GM23338 (cell line): ENCODE data around the gene ARAP1.

Source experiments
- CREB1 ChIP-seq: fragments of 250-450 bp; sonication (Bioruptor Pico); IDR thresholded peaks from 2 replicates; pipeline ENCODE4 v1.5.0; 2020; ENCODE audit warnings: low read depth, mild to moderate bottlenecking, moderate library complexity
- CTCF ChIP-seq, 2 experiments: fragments of 200-600 bp in 1 of 2; sonication (generic) in 1 of 2; conservative IDR thresholded peaks; 2 replicates each; pipeline versions ENCODE4 v1.5.1 to v1.6.1; 2016 to 2017; ENCODE audit warnings: antibody characterized with exemption in 2 of 2, low read depth in 2 of 2, mild to moderate bottlenecking in 2 of 2, moderate library complexity in 1 of 2
- ETS1 ChIP-seq: IDR thresholded peaks from 2 replicates; pipeline ENCODE4 v1.6.1; 2016; ENCODE audit warnings: antibody characterized with exemption
- EZH2 ChIP-seq: fragments of 200-600 bp; sonication (generic); IDR thresholded peaks from one replicate; pipeline ENCODE4 v1.8.0; 2017; ENCODE audit warnings: antibody characterized with exemption, mild to moderate bottlenecking, low read depth; ENCODE audit not compliant: unreplicated experiment
- EZH2phosphoT487 ChIP-seq: fragments of 200-600 bp; sonication (generic); IDR thresholded peaks from one replicate; pipeline ENCODE4 v1.8.1; 2018; ENCODE audit warnings: antibody characterized with exemption; ENCODE audit not compliant: unreplicated experiment
- JUNB ChIP-seq: IDR thresholded peaks from one replicate; pipeline ENCODE4 v1.6.1; 2016; ENCODE audit warnings: antibody characterized with exemption; ENCODE audit not compliant: unreplicated experiment
- NANOG ChIP-seq: IDR thresholded peaks from 2 replicates; pipeline ENCODE4 v1.6.1; 2016; ENCODE audit warnings: antibody characterized with exemption, borderline replicate concordance
- POLR2AphosphoS5 ChIP-seq: IDR thresholded peaks from 2 replicates; pipeline ENCODE4 v1.6.1; 2016; ENCODE audit warnings: antibody characterized with exemption, low read depth
- STAT1 ChIP-seq: IDR thresholded peaks from one replicate; pipeline ENCODE4 v1.6.1; 2016; ENCODE audit warnings: antibody characterized with exemption; ENCODE audit not compliant: unreplicated experiment
- ZNF114 ChIP-seq: fragments of 250-450 bp; sonication (Bioruptor Pico); IDR thresholded peaks from 2 replicates; pipeline ENCODE4 v1.5.0; 2020; ENCODE audit warnings: mild to moderate bottlenecking, moderate library complexity
- ZNF331 ChIP-seq: fragments of 250-450 bp; sonication (Bioruptor Pico); IDR thresholded peaks from 2 replicates; pipeline ENCODE4 v1.5.0; 2020; ENCODE audit warnings: low read depth, mild to moderate bottlenecking, moderate library complexity
- ZNF462 ChIP-seq: fragments of 250-450 bp; sonication (Bioruptor Pico); IDR thresholded peaks from 2 replicates; pipeline ENCODE4 v1.5.0; 2020; ENCODE audit warnings: mild to moderate bottlenecking, moderate library complexity
- TF ChIP-seq, protein P1 (sequence below): IDR thresholded peaks from one replicate; pipeline ENCODE4 v1.6.1; 2018; ENCODE audit warnings: antibody characterized with exemption; ENCODE audit not compliant: unreplicated experiment

- no peak for TF ChIP-seq POLR2AphosphoS5
- TF ChIP-seq CTCF (conservative IDR thresholded peaks at IDR 0.05; ENCODE audit: low read depth in 2 of 2) = no peak
- TF ChIP-seq EZH2 = no peak
- TF ChIP-seq EZH2phosphoT487 = no peak
- no peak for TF ChIP-seq ZNF114 (CRISPR knock-in tag)
- TF ChIP-seq, protein P1, sequence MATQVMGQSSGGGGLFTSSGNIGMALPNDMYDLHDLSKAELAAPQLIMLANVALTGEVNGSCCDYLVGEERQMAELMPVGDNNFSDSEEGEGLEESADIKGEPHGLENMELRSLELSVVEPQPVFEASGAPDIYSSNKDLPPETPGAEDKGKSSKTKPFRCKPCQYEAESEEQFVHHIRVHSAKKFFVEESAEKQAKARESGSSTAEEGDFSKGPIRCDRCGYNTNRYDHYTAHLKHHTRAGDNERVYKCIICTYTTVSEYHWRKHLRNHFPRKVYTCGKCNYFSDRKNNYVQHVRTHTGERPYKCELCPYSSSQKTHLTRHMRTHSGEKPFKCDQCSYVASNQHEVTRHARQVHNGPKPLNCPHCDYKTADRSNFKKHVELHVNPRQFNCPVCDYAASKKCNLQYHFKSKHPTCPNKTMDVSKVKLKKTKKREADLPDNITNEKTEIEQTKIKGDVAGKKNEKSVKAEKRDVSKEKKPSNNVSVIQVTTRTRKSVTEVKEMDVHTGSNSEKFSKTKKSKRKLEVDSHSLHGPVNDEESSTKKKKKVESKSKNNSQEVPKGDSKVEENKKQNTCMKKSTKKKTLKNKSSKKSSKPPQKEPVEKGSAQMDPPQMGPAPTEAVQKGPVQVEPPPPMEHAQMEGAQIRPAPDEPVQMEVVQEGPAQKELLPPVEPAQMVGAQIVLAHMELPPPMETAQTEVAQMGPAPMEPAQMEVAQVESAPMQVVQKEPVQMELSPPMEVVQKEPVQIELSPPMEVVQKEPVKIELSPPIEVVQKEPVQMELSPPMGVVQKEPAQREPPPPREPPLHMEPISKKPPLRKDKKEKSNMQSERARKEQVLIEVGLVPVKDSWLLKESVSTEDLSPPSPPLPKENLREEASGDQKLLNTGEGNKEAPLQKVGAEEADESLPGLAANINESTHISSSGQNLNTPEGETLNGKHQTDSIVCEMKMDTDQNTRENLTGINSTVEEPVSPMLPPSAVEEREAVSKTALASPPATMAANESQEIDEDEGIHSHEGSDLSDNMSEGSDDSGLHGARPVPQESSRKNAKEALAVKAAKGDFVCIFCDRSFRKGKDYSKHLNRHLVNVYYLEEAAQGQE = no peak
- no peak for TF ChIP-seq NANOG
- no peak for TF ChIP-seq CREB1
- TF ChIP-seq JUNB = no peak
- no peak for TF ChIP-seq ZNF462 (CRISPR knock-in tag)
- no peak for TF ChIP-seq ETS1
- no peak for TF ChIP-seq STAT1
- TF ChIP-seq ZNF331 (CRISPR knock-in tag) = no peak
Observed at GRCh38 chr11:72788241-72788640, 36.0 kb upstream of the ARAP1 start.
